22Rv1 (cell line): ENCODE data around the gene CELA2B.

Source experiments
- H3K27ac ChIP-seq: fragments of 450-650 bp; 2 replicates; pipeline ENCODE4 v1.5.1; 2017
- ZFX ChIP-seq: fragments of 450-650 bp; IDR thresholded peaks from 2 replicates; pipeline ENCODE4 v1.6.1; 2017; ENCODE audit warnings: antibody characterized with exemption, borderline replicate concordance
- TF ChIP-seq, protein P1 (sequence below): fragments of 450-650 bp; IDR thresholded peaks from 2 replicates; pipeline ENCODE4 v1.5.1; 2017; ENCODE audit warnings: mild to moderate bottlenecking

The CELA2B gene

GRCh38 chr1:15525050-15526020 is 49.4 kb downstream of the CELA2B start:
- no peak for TF ChIP-seq ZFX
- TF ChIP-seq, protein P1, sequence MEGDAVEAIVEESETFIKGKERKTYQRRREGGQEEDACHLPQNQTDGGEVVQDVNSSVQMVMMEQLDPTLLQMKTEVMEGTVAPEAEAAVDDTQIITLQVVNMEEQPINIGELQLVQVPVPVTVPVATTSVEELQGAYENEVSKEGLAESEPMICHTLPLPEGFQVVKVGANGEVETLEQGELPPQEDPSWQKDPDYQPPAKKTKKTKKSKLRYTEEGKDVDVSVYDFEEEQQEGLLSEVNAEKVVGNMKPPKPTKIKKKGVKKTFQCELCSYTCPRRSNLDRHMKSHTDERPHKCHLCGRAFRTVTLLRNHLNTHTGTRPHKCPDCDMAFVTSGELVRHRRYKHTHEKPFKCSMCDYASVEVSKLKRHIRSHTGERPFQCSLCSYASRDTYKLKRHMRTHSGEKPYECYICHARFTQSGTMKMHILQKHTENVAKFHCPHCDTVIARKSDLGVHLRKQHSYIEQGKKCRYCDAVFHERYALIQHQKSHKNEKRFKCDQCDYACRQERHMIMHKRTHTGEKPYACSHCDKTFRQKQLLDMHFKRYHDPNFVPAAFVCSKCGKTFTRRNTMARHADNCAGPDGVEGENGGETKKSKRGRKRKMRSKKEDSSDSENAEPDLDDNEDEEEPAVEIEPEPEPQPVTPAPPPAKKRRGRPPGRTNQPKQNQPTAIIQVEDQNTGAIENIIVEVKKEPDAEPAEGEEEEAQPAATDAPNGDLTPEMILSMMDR, result no peak
- peak overlapping the region; percentile 94 for H3K27ac ChIP-seq

GRCh38 chr1:15526021-15526489 is 50.2 kb downstream of the CELA2B start:
- TF ChIP-seq, protein P1, result no peak
- no peak for TF ChIP-seq ZFX
- H3K27ac ChIP-seq, result peak overlapping the region; percentile 94

DNA sequence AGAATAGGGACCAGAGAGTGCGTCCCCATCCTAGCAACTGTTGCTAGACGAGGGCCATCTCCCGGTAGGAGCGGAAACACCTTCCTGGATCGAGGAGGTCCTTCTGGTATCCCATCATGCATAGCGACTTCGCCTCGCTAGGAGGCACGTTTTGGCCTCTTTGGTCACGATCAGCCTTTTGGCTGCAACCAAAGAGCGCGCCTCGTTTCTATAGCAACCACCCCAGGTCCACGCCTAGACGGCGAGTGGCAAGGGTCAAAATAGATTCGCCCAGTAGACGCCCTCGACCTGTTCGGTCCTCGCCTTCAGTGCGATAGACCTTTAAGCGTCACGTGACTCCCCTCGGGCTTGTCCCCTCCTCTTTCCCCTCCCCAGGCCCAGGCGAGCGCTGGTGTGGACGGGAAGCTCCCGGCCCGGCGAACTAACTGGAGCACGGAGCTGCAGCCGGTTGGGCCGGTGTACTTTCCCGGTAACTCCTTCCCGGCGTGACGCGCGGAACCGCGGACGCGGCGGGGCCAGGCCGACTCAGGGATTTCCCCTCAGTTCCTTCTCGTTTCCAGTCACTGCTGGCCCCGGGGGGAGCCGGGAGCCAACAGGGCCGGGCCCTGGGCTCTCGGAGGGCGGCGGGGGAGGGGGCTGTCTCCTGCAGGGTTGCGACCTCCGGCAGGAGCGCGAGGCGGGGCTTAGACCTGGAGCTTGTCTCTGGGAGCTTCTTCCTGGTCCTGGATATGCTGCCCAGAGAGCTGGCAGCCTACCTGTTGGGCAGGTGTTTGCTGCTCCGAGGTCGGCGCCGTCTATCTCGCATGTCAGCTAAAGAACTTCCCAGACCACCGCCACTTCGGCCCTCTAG is 50.8 kb downstream of the CELA2B start, which contains the start of gene DNAJC16:
Gene DNAJC16, plus strand, starts transcription at position 359 of the 850 bp plus-strand sequence. CDS start 2,258 bp downstream, outside the sequence.
- TF ChIP-seq, protein P1, result peak; percentile 44
- TF ChIP-seq ZFX, result no peak

DNA sequence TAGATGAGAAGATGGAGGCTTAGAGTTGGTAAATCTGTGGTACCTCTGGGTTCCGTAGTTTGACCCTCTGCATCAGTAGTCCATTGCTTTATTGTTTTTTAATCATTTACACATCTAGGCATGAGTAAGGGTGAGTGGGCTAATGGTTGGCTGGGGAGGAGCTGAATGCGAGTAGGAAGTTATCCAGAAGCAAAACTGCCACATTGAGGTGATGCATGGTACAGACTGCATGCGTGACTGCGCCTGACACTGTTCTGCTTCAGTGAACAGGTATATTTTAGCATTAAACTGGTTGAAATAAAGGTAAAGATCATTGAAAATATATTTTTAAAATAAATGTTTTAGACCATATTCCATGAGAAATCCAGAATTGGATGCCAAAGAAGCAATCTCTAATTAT is 55.1 kb downstream of the CELA2B start:
- H3K27ac ChIP-seq, result no peak overlapping the region
- no peak for TF ChIP-seq ZFX
- TF ChIP-seq, protein P1, result no peak

More for the DNA sequence above, 50.8 kb downstream of the CELA2B start, which contains the start of gene DNAJC16:
- peak within 1 kb of the TSS; percentile 94 for H3K27ac ChIP-seq

DNA sequence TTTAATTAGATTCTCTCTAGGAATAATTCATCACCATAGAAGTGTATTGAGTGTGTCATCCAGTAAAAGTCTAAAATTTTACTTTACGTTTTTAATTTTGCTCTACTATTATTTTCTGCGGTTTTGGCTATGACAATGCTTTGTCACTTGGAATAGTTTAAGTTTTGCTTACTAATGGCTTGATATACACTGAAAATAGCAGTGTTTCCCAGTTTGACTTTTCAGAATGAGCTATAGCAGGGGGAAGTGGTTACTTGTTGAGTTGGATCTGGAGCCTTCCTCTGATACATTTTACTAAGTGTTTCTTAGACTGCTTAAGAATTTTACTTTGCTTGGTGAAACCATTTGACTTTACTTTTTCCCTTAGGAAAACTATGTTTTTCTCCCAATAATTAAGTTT is 55.8 kb downstream of the CELA2B start:
- TF ChIP-seq ZFX, result no peak
- TF ChIP-seq, protein P1, result no peak
- H3K27ac ChIP-seq, result no peak overlapping the region

- peak overlapping the region; percentile 35 for H3K27ac ChIP-seq
- TF ChIP-seq ZFX, result no peak
- TF ChIP-seq, protein P1, result no peak
Measured at GRCh38 chr1:15538771-15539170, 62.9 kb downstream of the CELA2B start.
